PFSK-1 (cell line): ENCODE data around the gene MTF2.

Source experiments
- FOXP2 ChIP-seq: optimal IDR thresholded peaks from 2 replicates; pipeline ENCODE3; 2011; ENCODE audit warnings: borderline replicate concordance, control low read depth, inconsistent platforms; ENCODE audit not compliant: insufficient read depth; ENCODE audit errors: extremely low read length, extremely low read depth
- POLR2AphosphoS5 ChIP-seq: IDR thresholded peaks from 2 replicates; pipeline ENCODE4 v1.6.1; 2012; ENCODE audit warnings: low read depth, mild to moderate bottlenecking, control low read depth, low read length, moderate library complexity
- SIN3A ChIP-seq: IDR thresholded peaks from 2 replicates; pipeline ENCODE4 v1.6.1; 2012; ENCODE audit warnings: mild to moderate bottlenecking, low read length, moderate library complexity, borderline replicate concordance; ENCODE audit not compliant: insufficient read depth
- TAF1 ChIP-seq: IDR thresholded peaks from 2 replicates; pipeline ENCODE4 v1.6.1; 2012; ENCODE audit warnings: low read length, control low read depth, borderline replicate concordance; ENCODE audit not compliant: insufficient read depth
- TF ChIP-seq, protein P1 (sequence below), 2 experiments: IDR thresholded peaks; 2 replicates each; pipeline versions ENCODE4 v1.6.1 to v1.8.0; 2011 to 2012; ENCODE audit warnings: low read depth in 2 of 2, low read length in 2 of 2, control low read depth in 1 of 2, inconsistent platforms in 1 of 2, mild to moderate bottlenecking in 1 of 2, moderate library complexity in 1 of 2; ENCODE audit not compliant: insufficient read depth in 1 of 2

The MTF2 gene

DNA sequence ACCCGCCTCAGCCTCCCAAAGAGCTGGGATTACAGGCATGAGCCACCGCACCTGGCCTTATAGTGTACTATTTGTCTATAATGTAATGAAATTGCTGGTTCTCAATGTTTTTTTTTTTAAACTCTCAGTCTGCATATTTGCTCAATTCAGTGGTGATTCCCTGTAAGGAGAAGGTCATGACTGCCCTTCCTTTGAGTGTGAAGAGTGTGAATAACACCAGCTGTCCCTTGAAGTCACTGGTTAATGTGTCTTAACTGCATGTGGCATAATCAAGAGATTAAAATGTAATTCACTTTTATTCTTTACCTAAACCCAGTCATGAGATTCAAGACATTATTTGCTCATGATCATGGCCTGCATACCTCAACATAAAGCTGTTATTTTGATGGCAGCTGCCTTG is 30.5 kb downstream of the MTF2 start:
- TF ChIP-seq TAF1 (no peak), SIN3A (no peak), FOXP2 (no peak), POLR2AphosphoS5 (no peak)
- TF ChIP-seq, protein P1, sequence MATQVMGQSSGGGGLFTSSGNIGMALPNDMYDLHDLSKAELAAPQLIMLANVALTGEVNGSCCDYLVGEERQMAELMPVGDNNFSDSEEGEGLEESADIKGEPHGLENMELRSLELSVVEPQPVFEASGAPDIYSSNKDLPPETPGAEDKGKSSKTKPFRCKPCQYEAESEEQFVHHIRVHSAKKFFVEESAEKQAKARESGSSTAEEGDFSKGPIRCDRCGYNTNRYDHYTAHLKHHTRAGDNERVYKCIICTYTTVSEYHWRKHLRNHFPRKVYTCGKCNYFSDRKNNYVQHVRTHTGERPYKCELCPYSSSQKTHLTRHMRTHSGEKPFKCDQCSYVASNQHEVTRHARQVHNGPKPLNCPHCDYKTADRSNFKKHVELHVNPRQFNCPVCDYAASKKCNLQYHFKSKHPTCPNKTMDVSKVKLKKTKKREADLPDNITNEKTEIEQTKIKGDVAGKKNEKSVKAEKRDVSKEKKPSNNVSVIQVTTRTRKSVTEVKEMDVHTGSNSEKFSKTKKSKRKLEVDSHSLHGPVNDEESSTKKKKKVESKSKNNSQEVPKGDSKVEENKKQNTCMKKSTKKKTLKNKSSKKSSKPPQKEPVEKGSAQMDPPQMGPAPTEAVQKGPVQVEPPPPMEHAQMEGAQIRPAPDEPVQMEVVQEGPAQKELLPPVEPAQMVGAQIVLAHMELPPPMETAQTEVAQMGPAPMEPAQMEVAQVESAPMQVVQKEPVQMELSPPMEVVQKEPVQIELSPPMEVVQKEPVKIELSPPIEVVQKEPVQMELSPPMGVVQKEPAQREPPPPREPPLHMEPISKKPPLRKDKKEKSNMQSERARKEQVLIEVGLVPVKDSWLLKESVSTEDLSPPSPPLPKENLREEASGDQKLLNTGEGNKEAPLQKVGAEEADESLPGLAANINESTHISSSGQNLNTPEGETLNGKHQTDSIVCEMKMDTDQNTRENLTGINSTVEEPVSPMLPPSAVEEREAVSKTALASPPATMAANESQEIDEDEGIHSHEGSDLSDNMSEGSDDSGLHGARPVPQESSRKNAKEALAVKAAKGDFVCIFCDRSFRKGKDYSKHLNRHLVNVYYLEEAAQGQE (IDR thresholded peaks at IDR 0.05; ENCODE audit: insufficient read depth in 1 of 2, low read depth in 2 of 2, low read length in 2 of 2), result no peak

DNA sequence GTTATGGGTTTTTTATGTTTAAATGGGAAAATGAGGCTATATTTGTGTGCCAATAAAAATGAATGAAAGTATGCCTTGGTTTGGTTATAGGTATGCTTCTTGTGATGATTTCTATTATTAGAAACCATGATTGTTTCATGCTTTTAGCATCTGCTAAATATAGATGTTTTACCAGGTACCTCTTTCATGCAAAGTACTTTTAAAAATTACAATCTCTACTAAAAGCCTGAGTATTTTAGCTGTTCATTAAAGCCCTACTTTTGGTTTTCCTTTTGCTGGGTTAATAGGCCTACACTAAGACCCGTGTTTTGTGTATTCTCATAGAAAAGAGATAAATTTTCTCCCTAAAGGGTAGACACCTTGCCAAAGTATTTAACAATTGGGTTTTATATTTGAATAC is 32.0 kb downstream of the MTF2 start:
- TF ChIP-seq SIN3A (no peak), POLR2AphosphoS5 (no peak), TAF1 (no peak), FOXP2 (no peak)
- TF ChIP-seq, protein P1 (IDR thresholded peaks at IDR 0.05; ENCODE audit: insufficient read depth in 1 of 2, low read depth in 2 of 2, low read length in 2 of 2), result no peak

DNA sequence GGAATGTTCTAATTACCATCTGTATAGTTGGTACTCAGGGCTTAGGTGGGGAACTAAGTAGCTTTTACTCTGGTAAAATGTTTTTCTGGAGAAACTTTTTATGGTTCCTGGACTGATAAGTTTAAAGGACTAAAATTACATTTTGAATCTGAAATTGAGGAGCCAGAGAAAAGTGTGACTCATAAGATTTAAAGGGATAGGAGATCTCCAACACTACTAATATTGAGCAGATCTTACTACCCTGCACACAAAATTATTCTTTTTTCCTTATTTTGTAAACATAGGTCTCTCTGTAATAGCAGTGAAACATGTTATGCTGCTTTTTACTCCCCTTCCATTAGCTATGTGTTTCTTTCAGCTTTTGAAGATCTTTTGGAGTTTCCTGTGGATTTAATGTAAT is 32.5 kb downstream of the MTF2 start:
- no peak for TF ChIP-seq TAF1
- TF ChIP-seq, protein P1 (IDR thresholded peaks at IDR 0.05; ENCODE audit: insufficient read depth in 1 of 2, low read depth in 2 of 2, low read length in 2 of 2), result no peak
- TF ChIP-seq POLR2AphosphoS5, result no peak
- no peak for TF ChIP-seq SIN3A
- TF ChIP-seq FOXP2, result no peak

DNA sequence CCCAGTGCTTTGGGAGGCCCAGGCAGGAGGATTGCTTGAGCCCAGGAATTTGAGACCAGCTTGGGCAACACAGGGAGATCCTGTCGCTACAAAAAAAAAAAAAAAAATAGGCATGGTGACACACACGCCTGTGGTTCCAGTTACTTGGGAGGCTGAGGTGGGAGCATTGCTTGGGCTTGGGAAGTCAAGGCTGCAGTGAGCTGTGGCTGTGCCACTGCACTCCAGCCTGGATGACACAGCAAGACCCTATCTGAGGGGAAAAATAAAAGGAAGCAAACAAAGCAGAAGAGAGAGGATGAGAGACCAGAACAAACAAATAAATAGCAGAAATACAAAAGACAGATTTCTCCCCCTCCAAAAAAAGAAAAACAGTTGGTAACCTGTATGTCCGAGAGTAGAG is 34.0 kb downstream of the MTF2 start:
- TF ChIP-seq, protein P1 (IDR thresholded peaks at IDR 0.05; ENCODE audit: insufficient read depth in 1 of 2, low read depth in 2 of 2, low read length in 2 of 2), result no peak
- TF ChIP-seq FOXP2 (no peak), TAF1 (no peak), POLR2AphosphoS5 (no peak), SIN3A (no peak)

DNA sequence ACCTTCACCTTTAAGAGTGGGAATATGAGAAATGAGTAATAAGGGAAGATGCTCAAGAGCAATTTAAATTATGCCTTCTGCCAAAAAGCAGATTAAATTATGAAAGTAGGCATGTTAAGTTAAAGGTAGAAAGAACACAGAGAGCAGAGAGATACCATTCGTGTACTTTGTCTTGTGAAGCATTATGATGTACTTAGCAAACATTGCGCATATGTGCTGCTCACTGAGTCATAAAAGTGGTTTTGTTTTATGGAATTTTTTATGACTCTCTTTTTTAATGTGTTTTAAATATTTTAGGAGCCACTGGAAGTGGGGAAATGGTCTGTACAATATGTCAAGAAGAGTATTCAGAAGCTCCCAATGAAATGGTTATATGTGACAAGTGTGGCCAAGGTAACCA is 35.3 kb downstream of the MTF2 start:
- no peak for TF ChIP-seq FOXP2
- no peak for TF ChIP-seq POLR2AphosphoS5
- TF ChIP-seq, protein P1 (IDR thresholded peaks at IDR 0.05; ENCODE audit: insufficient read depth in 1 of 2, low read depth in 2 of 2, low read length in 2 of 2), result no peak
- no peak for TF ChIP-seq SIN3A
- no peak for TF ChIP-seq TAF1
